Spleen (tissue), 7 donors: ENCODE results near the gene ITGA2B.
A peak's percentile ranks its signal among the peaks of the same experiment; 100 is the strongest.

Experiments used
- POLR2A ChIP-seq, 3 donors: fragments of 450-650 bp; IDR thresholded peaks; one replicate each; pipeline ENCODE4 v1.5.1; 2017; ENCODE audit warnings: antibody characterized with exemption in 3 of 3, mild to moderate bottlenecking in 1 of 3
- POLR2AphosphoS5 ChIP-seq, 3 donors: sonication (generic); formaldehyde crosslinking; IDR thresholded peaks; one replicate each; pipeline ENCODE4 v1.5.1; 2017; ENCODE audit warnings: antibody characterized with exemption in 3 of 3
- TF ChIP-seq, protein P1 (sequence below), 11 experiments: fragments of 200-600 bp in 7 of 11; fragments of 450-650 bp in 4 of 11; sonication (generic) in 4 of 11; IDR thresholded peaks in 8 of 11; conservative IDR thresholded peaks in 3 of 11; 1 replicate in 7 of 11; 2 replicates in 4 of 11; pipeline versions ENCODE4 v1.4.0 to v1.8.0; 2016 to 2021; ENCODE audit warnings: antibody characterized with exemption in 11 of 11, inconsistent platforms in 4 of 11, mild to moderate bottlenecking in 1 of 11
- donor health status: DM: no; HTN: no; CAD: no; lungs with moderate emphysema.
- donor health status: DM: no; HTN: no; CAD: no.
- donor health status: DM: no; HTN: no; CAD: no.

DNA sequence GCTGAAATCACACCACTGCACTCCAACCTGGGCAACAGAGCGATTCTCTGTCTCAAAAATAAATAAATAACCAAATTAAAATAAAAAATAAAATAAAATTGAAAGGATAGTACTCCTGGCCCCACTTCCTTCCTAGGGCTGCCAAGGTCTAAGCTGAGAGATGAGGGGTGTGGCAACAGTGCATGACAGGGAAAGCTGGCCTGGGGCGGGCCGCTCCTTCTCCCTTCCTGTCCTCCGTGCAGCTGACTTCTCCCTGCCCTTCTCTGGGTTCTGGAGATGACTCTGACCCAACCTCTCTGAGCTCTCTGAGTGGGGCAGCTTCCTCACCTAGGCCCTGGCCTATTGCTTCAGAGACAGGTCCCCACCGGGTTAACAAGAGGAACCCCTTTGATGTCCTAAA, 56.1 kb downstream of the ITGA2B start:
- TF ChIP-seq, protein P1, sequence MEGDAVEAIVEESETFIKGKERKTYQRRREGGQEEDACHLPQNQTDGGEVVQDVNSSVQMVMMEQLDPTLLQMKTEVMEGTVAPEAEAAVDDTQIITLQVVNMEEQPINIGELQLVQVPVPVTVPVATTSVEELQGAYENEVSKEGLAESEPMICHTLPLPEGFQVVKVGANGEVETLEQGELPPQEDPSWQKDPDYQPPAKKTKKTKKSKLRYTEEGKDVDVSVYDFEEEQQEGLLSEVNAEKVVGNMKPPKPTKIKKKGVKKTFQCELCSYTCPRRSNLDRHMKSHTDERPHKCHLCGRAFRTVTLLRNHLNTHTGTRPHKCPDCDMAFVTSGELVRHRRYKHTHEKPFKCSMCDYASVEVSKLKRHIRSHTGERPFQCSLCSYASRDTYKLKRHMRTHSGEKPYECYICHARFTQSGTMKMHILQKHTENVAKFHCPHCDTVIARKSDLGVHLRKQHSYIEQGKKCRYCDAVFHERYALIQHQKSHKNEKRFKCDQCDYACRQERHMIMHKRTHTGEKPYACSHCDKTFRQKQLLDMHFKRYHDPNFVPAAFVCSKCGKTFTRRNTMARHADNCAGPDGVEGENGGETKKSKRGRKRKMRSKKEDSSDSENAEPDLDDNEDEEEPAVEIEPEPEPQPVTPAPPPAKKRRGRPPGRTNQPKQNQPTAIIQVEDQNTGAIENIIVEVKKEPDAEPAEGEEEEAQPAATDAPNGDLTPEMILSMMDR (IDR thresholded peaks at IDR 0.05 in 8 of 11, conservative IDR thresholded peaks at IDR 0.05 in 3 of 11), result no peak
- TF ChIP-seq POLR2A (IDR thresholded peaks at IDR 0.05) (no peak), POLR2AphosphoS5 (IDR thresholded peaks at IDR 0.05) (peak in 2 of 3 donors; percentile 20 to 40)
